ENCODE results near the gene ALPK1.

DNA sequence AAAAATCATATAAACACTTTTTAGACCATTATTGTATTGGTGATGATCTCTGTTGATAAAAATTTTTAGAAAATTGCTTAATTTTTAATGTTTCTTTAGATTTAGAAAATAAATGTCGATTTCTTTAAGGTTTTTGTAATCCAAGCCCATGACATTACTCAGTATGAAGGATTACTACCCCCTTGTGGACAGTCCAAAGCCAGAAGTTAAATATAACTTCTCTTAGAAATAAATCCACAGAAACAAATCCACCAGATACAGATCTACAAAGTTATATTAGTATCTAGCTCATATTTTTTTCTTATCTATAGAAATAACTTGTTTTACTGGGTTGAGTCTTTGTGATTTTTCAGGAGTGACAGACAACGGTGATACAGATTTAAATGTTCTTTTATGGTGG, 30.3 kb upstream of the ALPK1 start:
- TF ChIP-seq GATA2 (IDR thresholded peaks at IDR 0.05; ENCODE audit: low read depth, low read length) (no peak), GATA3 (IDR thresholded peaks at IDR 0.05; ENCODE audit: low read depth, low read length) (no peak)

Measured in SH-SY5Y (cell line).